OCI-LY1 (cell line): Measurements from ENCODE around the gene FBXO46.

Experiments used
- H2AFZ ChIP-seq: fragments of 200-600 bp; sonication (generic), shearing (Covaris generic); 2 replicates; pipeline ENCODE4 v1.6.0; 2014; ENCODE audit warnings: antibody characterized with exemption, mild to moderate bottlenecking, low read length
- H3F3A ChIP-seq: fragments of 200-600 bp; sonication (generic), shearing (Covaris generic); 2 replicates; pipeline ENCODE4 v1.6.0; 2014; ENCODE audit warnings: mild to moderate bottlenecking, antibody characterized with exemption, low read length, moderate library complexity; ENCODE audit not compliant: insufficient read depth
- H3K27ac ChIP-seq: fragments of 200-600 bp; sonication (generic); 2 replicates; pipeline ENCODE4 v1.5.1; 2014; ENCODE audit warnings: low read length, mixed run types, mild to moderate bottlenecking, low read depth; ENCODE audit not compliant: poor library complexity, severe bottlenecking
- H3K27me3 ChIP-seq: fragments of 200-600 bp; sonication (generic); 2 replicates; pipeline ENCODE4 v1.6.0; 2014; ENCODE audit warnings: antibody characterized with exemption, mild to moderate bottlenecking, low read length, moderate library complexity; ENCODE audit not compliant: insufficient read depth
- H3K36me3 ChIP-seq: fragments of 200-600 bp; sonication (generic); 2 replicates; pipeline ENCODE4 v1.6.1; 2014; ENCODE audit warnings: mild to moderate bottlenecking, antibody characterized with exemption, low read length, moderate library complexity, mixed read lengths; ENCODE audit not compliant: insufficient read depth
- H3K4me1 ChIP-seq: fragments of 200-600 bp; sonication (generic); 2 replicates; pipeline ENCODE4 v1.5.1; 2014; ENCODE audit warnings: mild to moderate bottlenecking, low read length, moderate library complexity; ENCODE audit not compliant: insufficient read depth, severe bottlenecking
- H3K4me2 ChIP-seq: fragments of 200-600 bp; sonication (generic), shearing (Covaris generic); 2 replicates; pipeline ENCODE4 v1.6.1; 2014; ENCODE audit warnings: low read length
- H3K4me3 ChIP-seq: fragments of 200-600 bp; sonication (generic); 2 replicates; pipeline ENCODE4 v1.5.1; 2014; ENCODE audit warnings: low read length, low read depth, mild to moderate bottlenecking, mixed read lengths; ENCODE audit not compliant: poor library complexity, severe bottlenecking
- H3K79me2 ChIP-seq: fragments of 200-600 bp; shearing (Covaris generic); 2 replicates; pipeline ENCODE4 v1.6.1; 2016; ENCODE audit warnings: mixed run types, low read length, mixed read lengths; ENCODE audit not compliant: insufficient read depth
- H3K9ac ChIP-seq: fragments of 200-600 bp; sonication (generic), shearing (Covaris generic); 2 replicates; pipeline ENCODE4 v1.6.1; 2014; ENCODE audit warnings: mild to moderate bottlenecking, low read length, mixed read lengths
- H3K9me2 ChIP-seq: fragments of 200-600 bp; sonication (generic), shearing (Covaris generic); 2 replicates; pipeline ENCODE4 v1.6.1; 2014; ENCODE audit warnings: low read depth, mild to moderate bottlenecking, low read length, mixed read lengths
- H3K9me3 ChIP-seq: fragments of 200-600 bp; shearing (Covaris generic); 2 replicates; pipeline ENCODE4 v1.6.1; 2014; ENCODE audit warnings: low read length, mixed read lengths
- H4K20me1 ChIP-seq: fragments of 200-600 bp; sonication (generic), shearing (Covaris generic); 2 replicates; pipeline ENCODE4 v1.6.0; 2016; ENCODE audit warnings: mild to moderate bottlenecking, low read length; ENCODE audit not compliant: insufficient read depth
- EZH2 ChIP-seq: fragments of 200-600 bp; sonication (generic), shearing (Covaris generic); IDR thresholded peaks from 2 replicates; pipeline ENCODE4 v1.8.0; 2017; ENCODE audit warnings: borderline replicate concordance, mixed run types, mild to moderate bottlenecking, antibody characterized with exemption, low read length, moderate library complexity, mixed read lengths
- TF ChIP-seq, protein P1 (sequence below): fragments of 200-600 bp; sonication (generic), shearing (Covaris generic); IDR thresholded peaks from 2 replicates; pipeline ENCODE4 v1.5.1; 2017; ENCODE audit warnings: mild to moderate bottlenecking, antibody characterized with exemption, low read length, moderate library complexity, mixed read lengths

FBXO46 gene

DNA sequence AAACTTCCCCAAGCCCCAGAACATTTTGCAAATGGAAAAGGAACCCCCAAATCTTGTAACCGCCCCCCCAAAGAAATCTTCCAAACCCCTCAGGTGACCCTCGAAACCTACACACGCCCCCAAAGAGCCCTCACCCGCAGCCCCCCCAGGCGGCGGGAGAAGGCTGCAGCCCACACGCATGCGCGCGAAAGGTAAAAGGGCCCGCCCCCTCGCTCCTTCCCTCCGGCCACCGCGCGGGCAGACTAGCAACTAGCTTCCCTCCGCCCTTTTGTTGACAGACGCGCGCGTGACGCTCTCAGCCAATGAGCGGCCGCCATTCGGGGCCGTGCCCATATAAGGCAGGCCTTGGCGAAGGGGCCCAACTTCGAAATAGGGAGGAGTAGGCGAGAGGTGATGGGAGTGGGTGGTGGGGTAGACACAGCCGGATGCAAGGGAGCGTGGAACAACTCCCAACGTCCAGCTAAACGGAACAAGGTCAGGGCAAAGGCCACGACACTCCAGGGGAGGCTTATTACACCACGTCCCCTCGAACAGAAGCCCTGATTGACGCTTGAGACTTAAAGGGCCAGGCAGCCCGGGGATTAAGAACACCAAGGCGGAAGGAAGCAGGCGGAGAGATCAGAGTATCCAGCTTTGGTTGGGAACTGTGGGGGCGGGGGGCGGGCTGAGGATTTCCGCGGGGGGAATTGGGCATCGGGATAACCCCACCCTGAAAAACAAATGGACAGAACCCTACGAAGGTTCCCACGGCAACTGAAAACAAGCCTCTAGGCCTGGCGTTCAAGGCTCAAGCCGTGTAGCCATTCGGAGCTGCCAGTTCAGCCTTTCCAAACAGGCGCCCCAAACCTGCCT, 13.3 kb downstream of the FBXO46 start:
- H3K9me3 ChIP-seq, result no peaks in the 10 kb centered on the region
- no peak overlapping the region for H2AFZ ChIP-seq
- peak overlapping the region; percentile 91 for H3K4me2 ChIP-seq

DNA sequence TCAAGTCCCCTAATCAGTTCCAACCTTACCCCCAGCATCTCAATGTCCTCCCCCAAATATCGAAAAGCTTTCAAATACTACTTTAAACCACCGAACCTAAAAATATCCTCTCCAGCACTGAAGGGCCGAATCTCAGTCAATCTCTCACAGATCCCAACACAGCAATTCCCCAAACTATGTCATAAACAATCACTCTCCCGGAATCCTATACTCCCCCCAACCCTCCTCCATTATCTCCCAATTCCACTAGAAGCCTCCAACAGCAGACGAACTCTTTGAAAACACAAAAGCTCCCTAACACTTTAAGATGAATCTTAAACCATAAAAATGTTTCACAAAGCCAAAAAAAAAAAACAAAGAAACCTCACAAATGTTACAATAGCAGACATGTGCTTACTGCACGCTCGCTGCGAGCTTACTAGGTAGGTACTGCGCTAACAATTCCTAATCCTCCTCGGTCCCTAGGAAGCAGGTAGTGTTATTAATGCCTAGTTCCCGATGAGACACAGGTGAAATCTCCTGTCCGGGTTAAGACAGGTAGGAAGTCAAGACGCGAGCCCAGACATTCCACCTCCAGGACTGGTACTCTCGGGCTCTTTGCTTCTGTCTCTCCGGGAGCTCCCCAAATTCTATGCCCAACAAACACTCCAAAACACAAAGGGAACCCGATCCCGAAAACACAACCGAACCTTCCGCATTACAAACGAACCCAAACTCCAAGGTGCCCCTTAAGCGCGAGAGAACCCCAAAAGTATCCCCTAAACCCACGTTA, 14.2 kb downstream of the FBXO46 start:
- peak overlapping the region; percentile 65 for H3K27ac ChIP-seq
- no peaks in the 10 kb centered on the region for H4K20me1 ChIP-seq
- H3K9me2 ChIP-seq, result no peaks in the 10 kb centered on the region
- H3K79me2 ChIP-seq, result peaks cover 21% of the 10 kb centered on the region
- H2AFZ ChIP-seq, result no peak overlapping the region
- peak overlapping the region; percentile 76 for H3K4me3 ChIP-seq
- no peaks in the 10 kb centered on the region for H3F3A ChIP-seq
- H3K9me3 ChIP-seq, result no peaks in the 10 kb centered on the region
- peaks cover 33% of the 10 kb centered on the region for H3K4me1 ChIP-seq
- no peaks in the 10 kb centered on the region for H3K27me3 ChIP-seq
- peaks cover 18% of the 10 kb centered on the region for H3K36me3 ChIP-seq
- H3K9ac ChIP-seq, result peak overlapping the region; percentile 96
- no peak for TF ChIP-seq EZH2
- TF ChIP-seq, protein P1, sequence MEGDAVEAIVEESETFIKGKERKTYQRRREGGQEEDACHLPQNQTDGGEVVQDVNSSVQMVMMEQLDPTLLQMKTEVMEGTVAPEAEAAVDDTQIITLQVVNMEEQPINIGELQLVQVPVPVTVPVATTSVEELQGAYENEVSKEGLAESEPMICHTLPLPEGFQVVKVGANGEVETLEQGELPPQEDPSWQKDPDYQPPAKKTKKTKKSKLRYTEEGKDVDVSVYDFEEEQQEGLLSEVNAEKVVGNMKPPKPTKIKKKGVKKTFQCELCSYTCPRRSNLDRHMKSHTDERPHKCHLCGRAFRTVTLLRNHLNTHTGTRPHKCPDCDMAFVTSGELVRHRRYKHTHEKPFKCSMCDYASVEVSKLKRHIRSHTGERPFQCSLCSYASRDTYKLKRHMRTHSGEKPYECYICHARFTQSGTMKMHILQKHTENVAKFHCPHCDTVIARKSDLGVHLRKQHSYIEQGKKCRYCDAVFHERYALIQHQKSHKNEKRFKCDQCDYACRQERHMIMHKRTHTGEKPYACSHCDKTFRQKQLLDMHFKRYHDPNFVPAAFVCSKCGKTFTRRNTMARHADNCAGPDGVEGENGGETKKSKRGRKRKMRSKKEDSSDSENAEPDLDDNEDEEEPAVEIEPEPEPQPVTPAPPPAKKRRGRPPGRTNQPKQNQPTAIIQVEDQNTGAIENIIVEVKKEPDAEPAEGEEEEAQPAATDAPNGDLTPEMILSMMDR, result no peak
- H3K4me2 ChIP-seq, result peak overlapping the region; percentile 83

More for the DNA sequence above, 13.3 kb downstream of the FBXO46 start:
- peaks cover 31% of the 10 kb centered on the region for H3K4me1 ChIP-seq
- peaks cover 21% of the 10 kb centered on the region for H3K79me2 ChIP-seq
- H3F3A ChIP-seq, result no peaks in the 10 kb centered on the region
- peak overlapping the region; percentile 74 for H3K27ac ChIP-seq
- TF ChIP-seq EZH2, result no peak
- TF ChIP-seq, protein P1, result peak; percentile 24; the same call in 1 of the 2 replicates
- H4K20me1 ChIP-seq, result no peaks in the 10 kb centered on the region
- H3K9ac ChIP-seq, result peak overlapping the region; percentile 96
- no peaks in the 10 kb centered on the region for H3K9me2 ChIP-seq
- H3K36me3 ChIP-seq, result peaks cover 16% of the 10 kb centered on the region
- peak overlapping the region; percentile 76 for H3K4me3 ChIP-seq
- H3K27me3 ChIP-seq, result no peaks in the 10 kb centered on the region

DNA sequence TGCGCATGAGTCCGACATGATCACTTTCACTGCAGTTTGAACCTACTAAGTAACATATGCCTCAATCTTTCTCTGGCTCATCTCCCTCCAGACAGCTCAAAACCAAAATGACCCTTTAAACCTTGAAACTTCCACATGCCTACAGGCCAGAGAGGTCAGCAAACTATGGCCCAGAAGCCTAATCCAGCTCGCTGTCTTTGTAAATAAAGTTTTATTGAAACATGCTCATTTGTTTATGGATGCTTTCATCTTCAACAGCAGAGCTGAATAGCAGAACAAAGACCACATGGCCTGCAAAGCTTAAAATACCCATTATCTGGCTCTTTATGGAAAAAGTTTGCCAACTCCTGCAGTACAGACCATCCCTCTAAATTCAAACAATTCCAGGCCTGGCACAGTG, 15.6 kb downstream of the FBXO46 start:
- no peaks in the 10 kb centered on the region for H3K27me3 ChIP-seq
- peak overlapping the region; percentile 76 for H3K4me3 ChIP-seq
- no peak overlapping the region for H2AFZ ChIP-seq
- H3K9me2 ChIP-seq, result no peaks in the 10 kb centered on the region
- peaks cover 21% of the 10 kb centered on the region for H3K79me2 ChIP-seq
- H3K4me1 ChIP-seq, result peaks cover 45% of the 10 kb centered on the region
- no peaks in the 10 kb centered on the region for H3K9me3 ChIP-seq
- TF ChIP-seq, protein P1, result no peak
- no peak for TF ChIP-seq EZH2
- H3K27ac ChIP-seq, result peak overlapping the region; percentile 65
- peak overlapping the region; percentile 19; the same call in 1 of the 2 replicates for H3K9ac ChIP-seq
- H3K4me2 ChIP-seq, result peak overlapping the region; percentile 41
- no peaks in the 10 kb centered on the region for H4K20me1 ChIP-seq
- H3K36me3 ChIP-seq, result peaks cover 26% of the 10 kb centered on the region
- no peaks in the 10 kb centered on the region for H3F3A ChIP-seq
